ENCODE measurements around the gene MCCD1.

Gene MCCD1

DNA sequence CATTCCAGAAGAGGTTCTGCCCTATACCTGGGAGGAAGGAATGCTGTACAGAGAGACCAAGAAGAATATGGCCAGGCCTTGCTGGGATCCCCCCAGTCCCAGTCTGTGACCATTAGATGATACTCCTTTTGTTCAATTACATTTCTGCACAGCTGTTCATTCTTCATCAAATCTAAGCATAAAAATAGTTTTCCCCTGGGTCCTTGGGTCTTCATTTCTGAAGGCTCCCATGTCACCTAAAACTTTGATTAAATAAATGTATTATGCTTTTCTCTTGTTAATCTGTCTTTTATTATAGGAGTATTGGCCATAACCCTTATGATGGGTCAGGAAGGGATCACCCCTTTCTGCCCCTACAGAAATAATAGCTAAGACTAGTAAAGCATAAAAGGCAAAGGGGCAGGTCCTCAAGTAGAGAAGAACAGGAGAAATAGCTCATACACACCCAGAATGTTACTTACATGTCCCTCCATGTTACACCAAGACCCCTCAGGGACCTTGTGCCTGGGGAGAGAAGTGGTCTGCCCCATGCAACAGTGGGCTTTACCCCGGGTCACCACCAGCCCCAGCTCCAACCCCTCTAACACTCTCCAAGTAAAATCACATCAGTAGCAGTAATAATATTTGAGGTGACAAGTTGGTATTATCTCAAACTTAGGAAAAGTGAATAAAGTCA lies 41.2 kb downstream of the MCCD1 start:
- DNase-seq (ENCODE audit: low read depth in 3 of 3): no peak

DNA sequence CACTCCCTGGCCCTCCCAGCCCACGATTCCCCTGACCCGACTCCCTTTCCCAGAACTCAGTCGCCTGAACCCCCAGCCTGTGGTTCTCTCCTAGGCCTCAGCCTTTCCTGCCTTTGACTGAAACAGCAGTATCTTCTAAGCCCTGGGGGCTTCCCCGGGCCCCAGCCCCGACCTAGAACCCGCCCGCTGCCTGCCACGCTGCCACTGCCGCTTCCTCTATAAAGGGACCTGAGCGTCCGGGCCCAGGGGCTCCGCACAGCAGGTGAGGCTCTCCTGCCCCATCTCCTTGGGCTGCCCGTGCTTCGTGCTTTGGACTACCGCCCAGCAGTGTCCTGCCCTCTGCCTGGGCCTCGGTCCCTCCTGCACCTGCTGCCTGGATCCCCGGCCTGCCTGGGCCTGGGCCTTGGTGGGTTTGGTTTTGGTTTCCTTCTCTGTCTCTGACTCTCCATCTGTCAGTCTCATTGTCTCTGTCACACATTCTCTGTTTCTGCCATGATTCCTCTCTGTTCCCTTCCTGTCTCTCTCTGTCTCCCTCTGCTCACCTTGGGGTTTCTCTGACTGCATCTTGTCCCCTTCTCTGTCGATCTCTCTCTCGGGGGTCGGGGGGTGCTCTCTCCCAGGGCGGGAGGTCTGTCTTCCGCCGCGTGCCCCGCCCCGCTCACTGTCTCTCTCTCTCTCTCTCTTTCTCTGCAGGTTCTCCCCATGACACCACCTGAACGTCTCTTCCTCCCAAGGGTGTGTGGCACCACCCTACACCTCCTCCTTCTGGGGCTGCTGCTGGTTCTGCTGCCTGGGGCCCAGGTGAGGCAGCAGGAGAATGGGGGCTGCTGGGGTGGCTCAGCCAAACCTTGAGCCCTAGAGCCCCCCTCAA lies 43.5 kb downstream of the MCCD1 start, which contains the start of gene LTA:
Gene LTA, plus strand, starts transcription at position 249 of the 871 bp plus-strand sequence. Its CDS starts 454 bp downstream, at position 703.
- peak in 2 of 3 experiments; percentile 62 to 86 for DNase-seq (ENCODE audit: low read depth in 3 of 3)

- DNase-seq (ENCODE audit: low read depth in 3 of 3): no peak
Observed at GRCh38 chr6:31573239-31574105, 44.7 kb downstream of the MCCD1 start.

- peak in 1 of 3 experiments; percentile 74 for DNase-seq (ENCODE audit: low read depth in 3 of 3)
Observed at GRCh38 chr6:31574106-31575061, 45.6 kb downstream of the MCCD1 start.

GRCh38 chr6:31575335-31575901 lies 46.7 kb downstream of the MCCD1 start, which contains the start of gene TNF:
TNF (plus strand) TSS chr6:31575565; CDS start chr6:31575742, 177 bp downstream.
- peak; percentile 73 to 88 (median 81) for DNase-seq (ENCODE audit: low read depth in 3 of 3)

DNA sequence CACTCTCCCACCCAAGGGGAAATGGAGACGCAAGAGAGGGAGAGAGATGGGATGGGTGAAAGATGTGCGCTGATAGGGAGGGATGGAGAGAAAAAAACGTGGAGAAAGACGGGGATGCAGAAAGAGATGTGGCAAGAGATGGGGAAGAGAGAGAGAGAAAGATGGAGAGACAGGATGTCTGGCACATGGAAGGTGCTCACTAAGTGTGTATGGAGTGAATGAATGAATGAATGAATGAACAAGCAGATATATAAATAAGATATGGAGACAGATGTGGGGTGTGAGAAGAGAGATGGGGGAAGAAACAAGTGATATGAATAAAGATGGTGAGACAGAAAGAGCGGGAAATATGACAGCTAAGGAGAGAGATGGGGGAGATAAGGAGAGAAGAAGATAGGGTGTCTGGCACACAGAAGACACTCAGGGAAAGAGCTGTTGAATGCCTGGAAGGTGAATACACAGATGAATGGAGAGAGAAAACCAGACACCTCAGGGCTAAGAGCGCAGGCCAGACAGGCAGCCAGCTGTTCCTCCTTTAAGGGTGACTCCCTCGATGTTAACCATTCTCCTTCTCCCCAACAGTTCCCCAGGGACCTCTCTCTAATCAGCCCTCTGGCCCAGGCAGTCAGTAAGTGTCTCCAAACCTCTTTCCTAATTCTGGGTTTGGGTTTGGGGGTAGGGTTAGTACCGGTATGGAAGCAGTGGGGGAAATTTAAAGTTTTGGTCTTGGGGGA lies 47.4 kb downstream of the MCCD1 start:
- no peak for DNase-seq (ENCODE audit: low read depth in 3 of 3)

GRCh38 chr6:31576897-31577578 lies 48.3 kb downstream of the MCCD1 start:
- peak in 1 of 3 experiments; percentile 70 for DNase-seq (ENCODE audit: low read depth in 3 of 3)

- no peak for DNase-seq (ENCODE audit: low read depth in 3 of 3)
Observed at GRCh38 chr6:31577579-31577966, 48.8 kb downstream of the MCCD1 start.

- DNase-seq (ENCODE audit: low read depth in 3 of 3): no peak
Observed at GRCh38 chr6:31578184-31579118, 49.7 kb downstream of the MCCD1 start.

GRCh38 chr6:31579119-31579505 lies 50.4 kb downstream of the MCCD1 start:
- DNase-seq (ENCODE audit: low read depth in 3 of 3): no peak

All from stimulated activated CD4-positive, alpha-beta T cell treated with anti-CD3 and anti-CD28 coated beads, TNF-alpha, amount 100 ng/mL, for 24 hours (primary cell).